Thoracic aorta (tissue), 2 donors: ENCODE results near the gene VPS35L. TPM values are rescaled to one million over a fixed set of nuclear protein-coding genes. Genes with fewer than 3 reads are reported as not detected.

Source experiments
- ATAC-seq: fragments of 150-250 bp; one replicate; pipeline ENCODE4 v1.8.0; 2017; ENCODE audit warnings: low read depth; ENCODE audit not compliant: insufficient number of reproducible peaks, low FRiP score
- DNase-seq: peaks from one replicate; pipeline ENCODE4 v3.0.0-alpha.2; 2020; ENCODE audit warnings: low spot score
- H3K27ac ChIP-seq, 2 donors: fragments of 200-600 bp; sonication (generic); 1 replicate in 1 of 2; 2 replicates in 1 of 2; pipeline ENCODE4 v1.5.1; 2016; ENCODE audit warnings: mild to moderate bottlenecking in 2 of 2, moderate library complexity in 2 of 2
- H3K27me3 ChIP-seq: fragments of 200-600 bp; sonication (generic); replicated peaks from 2 replicates; pipeline ENCODE4 v1.6.0; 2016; ENCODE audit warnings: mild to moderate bottlenecking; ENCODE audit not compliant: insufficient read depth
- H3K36me3 ChIP-seq: fragments of 200-600 bp; sonication (generic); one replicate; pipeline ENCODE4 v1.5.1; 2016
- H3K4me1 ChIP-seq, 2 donors: fragments of 200-600 bp; sonication (generic); 1 replicate in 1 of 2; 2 replicates in 1 of 2; pipeline versions ENCODE4 v1.5.1 to v1.6.0; 2016; ENCODE audit warnings: low read depth in 2 of 2, mild to moderate bottlenecking in 1 of 2; ENCODE audit not compliant: control insufficient read depth in 1 of 2
- H3K4me3 ChIP-seq: fragments of 200-600 bp; sonication (generic); 2 replicates; pipeline ENCODE4 v1.5.1; 2016; ENCODE audit warnings: mild to moderate bottlenecking
- H3K9me3 ChIP-seq: fragments of 200-600 bp; sonication (generic); 2 replicates; pipeline ENCODE4 v1.5.1; 2016
- total RNA-seq, 2 donors: library from RNA; depleted of rRNA; stranded (reverse); fragments of >200 nt; gene quantifications; one replicate each; pipeline versions ENCODE4 v1.1.0 to v1.2.3, GENCODE V29; 2016
- TF ChIP-seq, protein P1 (sequence below): fragments of 200-600 bp; sonication (generic); IDR thresholded peaks from one replicate; pipeline ENCODE4 v1.5.1; 2019; ENCODE audit warnings: antibody characterized with exemption

Gene VPS35L
- total RNA-seq, 2 donors from 2014 or later, result 38.2 to 41.6 TPM

DNA sequence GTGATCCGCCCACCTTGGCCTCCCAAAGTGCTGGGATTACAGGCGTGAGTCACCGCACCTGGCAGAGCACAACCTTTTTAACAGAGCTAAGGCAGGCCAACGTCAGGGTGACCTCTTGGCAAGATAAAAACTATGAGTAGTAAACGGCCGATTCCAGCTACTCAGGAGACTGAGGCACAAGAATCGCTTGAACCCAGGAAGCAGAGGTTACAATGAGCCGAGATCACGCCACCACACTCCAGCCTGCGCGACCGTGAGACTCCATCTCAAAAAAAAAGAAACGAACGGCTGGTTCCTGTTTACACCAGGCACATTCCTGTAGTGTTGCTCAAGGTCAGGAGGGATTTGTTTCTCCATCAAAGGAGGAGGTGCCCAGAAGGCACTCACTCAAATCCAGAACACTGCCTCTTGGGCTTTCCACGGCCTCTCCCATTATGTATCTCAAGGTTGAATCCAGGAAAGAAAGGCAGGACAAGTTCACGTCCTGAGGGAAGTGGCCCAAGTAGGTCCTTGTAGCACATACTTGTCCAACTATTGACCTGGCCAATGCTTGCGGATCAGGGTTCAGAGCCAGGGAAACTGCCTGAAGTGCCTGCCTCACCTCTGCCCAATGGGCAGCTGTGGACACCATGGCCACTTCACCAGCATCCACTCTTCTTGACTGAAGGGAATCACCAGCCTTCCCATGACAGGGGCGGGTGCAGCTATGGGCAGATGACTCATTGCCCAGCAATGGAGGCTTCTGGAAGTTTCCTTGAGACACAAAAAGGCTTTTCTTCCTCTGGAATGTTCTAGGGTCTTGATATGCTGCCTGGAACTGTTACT is 149.0 kb downstream of the VPS35L start:
- Histone ChIP-seq H3K4me3 (no peak overlapping the region), H3K4me1 (peaks cover 0 to 9% of the 10 kb centered on the region in 2 donors), H3K36me3 (peaks cover 17% of the 10 kb centered on the region), H3K27me3 (no peaks in the 10 kb centered on the region), H3K27ac (peak overlapping the region in 1 of 2 donors; percentile 7), H3K9me3 (no peaks in the 10 kb centered on the region)
- ATAC-seq, result no peak
- TF ChIP-seq, protein P1, sequence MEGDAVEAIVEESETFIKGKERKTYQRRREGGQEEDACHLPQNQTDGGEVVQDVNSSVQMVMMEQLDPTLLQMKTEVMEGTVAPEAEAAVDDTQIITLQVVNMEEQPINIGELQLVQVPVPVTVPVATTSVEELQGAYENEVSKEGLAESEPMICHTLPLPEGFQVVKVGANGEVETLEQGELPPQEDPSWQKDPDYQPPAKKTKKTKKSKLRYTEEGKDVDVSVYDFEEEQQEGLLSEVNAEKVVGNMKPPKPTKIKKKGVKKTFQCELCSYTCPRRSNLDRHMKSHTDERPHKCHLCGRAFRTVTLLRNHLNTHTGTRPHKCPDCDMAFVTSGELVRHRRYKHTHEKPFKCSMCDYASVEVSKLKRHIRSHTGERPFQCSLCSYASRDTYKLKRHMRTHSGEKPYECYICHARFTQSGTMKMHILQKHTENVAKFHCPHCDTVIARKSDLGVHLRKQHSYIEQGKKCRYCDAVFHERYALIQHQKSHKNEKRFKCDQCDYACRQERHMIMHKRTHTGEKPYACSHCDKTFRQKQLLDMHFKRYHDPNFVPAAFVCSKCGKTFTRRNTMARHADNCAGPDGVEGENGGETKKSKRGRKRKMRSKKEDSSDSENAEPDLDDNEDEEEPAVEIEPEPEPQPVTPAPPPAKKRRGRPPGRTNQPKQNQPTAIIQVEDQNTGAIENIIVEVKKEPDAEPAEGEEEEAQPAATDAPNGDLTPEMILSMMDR, result no peak
- no peak for DNase-seq

DNA sequence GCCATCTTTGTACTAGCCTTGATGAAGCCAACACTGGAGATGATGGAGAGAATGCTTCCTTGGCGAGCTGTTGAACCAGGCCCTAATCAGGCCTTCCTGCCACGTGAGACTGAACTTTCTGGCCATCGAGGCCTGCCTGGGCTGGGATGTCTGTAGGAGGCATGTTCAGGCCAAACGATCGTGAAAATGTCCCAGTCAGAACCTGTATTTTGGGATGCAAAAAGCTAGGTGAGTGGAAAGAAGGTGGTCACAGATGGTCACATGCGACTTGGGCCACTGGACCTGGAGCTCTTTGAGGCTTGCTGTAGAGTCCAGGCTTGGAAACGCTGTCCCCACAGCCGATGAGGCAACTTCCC is 149.6 kb downstream of the VPS35L start:
- TF ChIP-seq, protein P1, result no peak
- H3K27ac ChIP-seq, result peak overlapping the region in 1 of 2 donors; percentile 7
- no peak for DNase-seq
- peaks cover 0 to 7% of the 10 kb centered on the region in 2 donors for H3K4me1 ChIP-seq
- no peaks in the 10 kb centered on the region for H3K27me3 ChIP-seq
- no peak overlapping the region for H3K4me3 ChIP-seq
- H3K9me3 ChIP-seq, result no peaks in the 10 kb centered on the region
- ATAC-seq, result no peak
- peaks cover 23% of the 10 kb centered on the region for H3K36me3 ChIP-seq

DNA sequence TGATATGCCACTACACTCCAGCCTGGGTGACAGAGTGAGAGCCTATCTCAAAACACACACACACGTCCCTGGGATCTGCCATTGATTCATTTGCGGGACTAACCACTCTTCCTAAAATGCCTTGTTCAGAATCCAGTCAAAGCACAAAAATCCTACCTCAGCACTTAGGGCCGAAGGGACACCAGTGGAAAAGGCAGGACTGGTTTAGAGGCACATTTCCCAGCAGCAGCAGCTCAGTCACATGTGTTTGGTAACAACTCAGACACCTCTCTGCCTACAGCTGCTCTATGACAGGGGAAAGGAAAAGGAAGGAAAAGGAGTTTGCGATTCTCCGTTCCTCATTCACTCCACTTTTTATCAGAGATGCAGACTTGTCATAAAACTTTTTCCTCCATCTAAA is 150.3 kb downstream of the VPS35L start:
- no peaks in the 10 kb centered on the region for H3K9me3 ChIP-seq
- TF ChIP-seq, protein P1, result no peak
- H3K4me1 ChIP-seq, result no peaks in the 10 kb centered on the region
- no peaks in the 10 kb centered on the region for H3K27me3 ChIP-seq
- DNase-seq, result no peak
- peaks cover 27% of the 10 kb centered on the region for H3K36me3 ChIP-seq
- ATAC-seq, result no peak
- no peak overlapping the region for H3K27ac ChIP-seq
- no peak overlapping the region for H3K4me3 ChIP-seq

GRCh38 chr16:19706846-19707245 is 151.3 kb downstream of the VPS35L start:
- TF ChIP-seq, protein P1, result no peak
- Histone ChIP-seq H3K27ac (no peak overlapping the region), H3K27me3 (no peaks in the 10 kb centered on the region), H3K4me3 (no peak overlapping the region), H3K36me3 (peaks cover 21% of the 10 kb centered on the region), H3K4me1 (no peaks in the 10 kb centered on the region), H3K9me3 (no peaks in the 10 kb centered on the region)
- DNase-seq (no peak), ATAC-seq (no peak)

DNA sequence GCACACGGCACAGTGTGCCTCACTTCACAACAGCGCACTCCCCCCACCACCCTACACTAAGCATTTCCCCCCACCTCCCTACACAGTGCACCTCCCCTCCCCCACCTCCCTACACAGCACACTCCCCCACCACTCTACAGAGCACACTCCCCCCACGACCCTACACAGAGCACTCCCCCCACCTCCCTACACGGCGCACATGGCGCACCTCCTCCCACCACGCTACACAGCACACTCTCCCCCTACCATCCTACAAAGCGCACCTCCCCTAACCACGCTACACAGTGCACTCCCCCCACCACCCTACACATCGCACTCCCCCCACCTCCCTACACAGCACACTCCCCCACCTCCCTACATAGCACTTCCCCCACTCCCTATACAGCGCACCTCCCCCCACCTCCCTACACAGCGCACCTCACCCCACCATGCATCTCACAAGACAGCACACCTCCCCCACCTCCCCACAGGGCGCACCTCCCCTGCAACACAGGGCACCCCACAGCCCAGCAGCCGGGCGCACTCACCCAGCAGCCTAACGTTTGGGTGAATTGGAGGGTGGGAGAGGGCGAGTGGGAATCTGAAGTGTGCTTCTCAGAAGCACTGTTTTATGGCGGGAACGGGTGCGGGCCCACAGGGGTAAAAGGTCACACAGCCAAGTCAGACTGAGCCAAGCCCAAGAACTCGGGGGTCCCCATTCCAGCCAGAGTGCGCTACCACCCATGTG is 152.2 kb downstream of the VPS35L start:
- ATAC-seq (no peak), DNase-seq (no peak)
- H3K36me3 ChIP-seq, result peaks cover 21% of the 10 kb centered on the region
- no peak overlapping the region for H3K4me3 ChIP-seq
- no peaks in the 10 kb centered on the region for H3K9me3 ChIP-seq
- H3K27ac ChIP-seq, result no peak overlapping the region
- H3K27me3 ChIP-seq, result no peaks in the 10 kb centered on the region
- no peaks in the 10 kb centered on the region for H3K4me1 ChIP-seq
- TF ChIP-seq, protein P1, result no peak
